Endodermal cell (in vitro differentiated cells): Measurements from ENCODE around the gene THSD7B. TPM values are rescaled to one million over a fixed set of nuclear protein-coding genes. Genes with fewer than 3 reads are reported as not detected.

Experiments used
- DNase-seq: peaks from one replicate; pipeline ENCODE4 v3.0.0-alpha.2; 2017
- H3K27ac ChIP-seq: 2 replicates; pipeline ENCODE4 v1.5.1; 2013; ENCODE audit warnings: mild to moderate bottlenecking, low read depth, low read length, moderate library complexity
- H3K27me3 ChIP-seq: 2 replicates; pipeline ENCODE4 v1.6.1; 2013; ENCODE audit warnings: mild to moderate bottlenecking, low read length, moderate library complexity; ENCODE audit not compliant: insufficient read depth, control insufficient read depth, poor library complexity, severe bottlenecking
- H3K36me3 ChIP-seq: 2 replicates; pipeline ENCODE4 v1.7.0; 2013; ENCODE audit warnings: mild to moderate bottlenecking, low read length, moderate library complexity; ENCODE audit not compliant: control insufficient read depth, insufficient read depth
- H3K4me1 ChIP-seq: one replicate; pipeline ENCODE4 v1.7.0; 2013; ENCODE audit warnings: low read length; ENCODE audit not compliant: control insufficient read depth, insufficient read depth
- H3K4me3 ChIP-seq: 2 replicates; pipeline ENCODE4 v1.5.1; 2013; ENCODE audit warnings: mild to moderate bottlenecking, low read length, moderate library complexity
- H3K9ac ChIP-seq: 2 replicates; pipeline ENCODE4 v1.6.1; 2013; ENCODE audit warnings: mild to moderate bottlenecking, low read length, moderate library complexity; ENCODE audit not compliant: poor library complexity, severe bottlenecking; ENCODE audit errors: extremely low read depth
- H3K9me3 ChIP-seq: 2 replicates; pipeline ENCODE4 v1.6.1; 2013; ENCODE audit warnings: mild to moderate bottlenecking, low read length, moderate library complexity; ENCODE audit not compliant: control insufficient read depth
- H3K27ac Mint-ChIP-seq: 2 replicates; pipeline ENCODE4 v1.8.0; 2020; ENCODE audit warnings: mixed read lengths
- H3K27me3 Mint-ChIP-seq: 2 replicates; pipeline ENCODE4 v1.8.0; 2021; ENCODE audit warnings: mild to moderate bottlenecking, mixed read lengths; ENCODE audit not compliant: insufficient read depth
- H3K36me3 Mint-ChIP-seq: 2 replicates; pipeline ENCODE4 v1.8.0; 2020; ENCODE audit warnings: low read depth, mixed read lengths
- H3K4me1 Mint-ChIP-seq: 2 replicates; pipeline ENCODE4 v1.8.0; 2020; ENCODE audit warnings: mixed read lengths
- H3K4me3 Mint-ChIP-seq: 2 replicates; pipeline ENCODE4 v1.8.0; 2020; ENCODE audit warnings: mild to moderate bottlenecking, moderate library complexity, mixed read lengths
- H3K9me3 Mint-ChIP-seq: 2 replicates; pipeline ENCODE4 v1.8.0; 2020; ENCODE audit warnings: mild to moderate bottlenecking, mixed read lengths
- WGBS, 2 experiments: methylation state at CpG; one replicate each; pipeline versions ENCODE4 v1.1.5 to v1.1.7; 2013; ENCODE audit warnings: missing lambda C conversion rate in 2 of 2, mixed read lengths in 1 of 2; ENCODE audit not compliant: insufficient coverage in 1 of 2, insufficient read length in 1 of 2; 5-methylcytosine and 5-hydroxymethylcytosine counted together
- total RNA-seq, 2 donors: library from RNA; stranded (reverse); fragmentation: NEBNext Ultra II Directional in 1 of 2; extraction: Animal tissue kit (Norgen Biotek cat#: 25700) in 1 of 2; gene quantifications; 2 replicates in 1 of 2; 3 replicates in 1 of 2; pipeline ENCODE4 v1.2.1, GENCODE V29; 2021
- TF ChIP-seq, protein P1 (sequence below): fragments of 200-600 bp; sonication (generic); conservative IDR thresholded peaks from 2 replicates; pipeline ENCODE4 v1.5.0; 2021; ENCODE audit warnings: antibody characterized with exemption, mild to moderate bottlenecking

Gene THSD7B
- total RNA-seq, 2 donors from 2014 or later, result 1.8 to 2.6 TPM

GRCh38 chr2:136783856-136784255, 18.5 kb downstream of the THSD7B start:
- H3K36me3 Mint-ChIP-seq, result no peaks in the 10 kb centered on the region
- TF ChIP-seq, protein P1, sequence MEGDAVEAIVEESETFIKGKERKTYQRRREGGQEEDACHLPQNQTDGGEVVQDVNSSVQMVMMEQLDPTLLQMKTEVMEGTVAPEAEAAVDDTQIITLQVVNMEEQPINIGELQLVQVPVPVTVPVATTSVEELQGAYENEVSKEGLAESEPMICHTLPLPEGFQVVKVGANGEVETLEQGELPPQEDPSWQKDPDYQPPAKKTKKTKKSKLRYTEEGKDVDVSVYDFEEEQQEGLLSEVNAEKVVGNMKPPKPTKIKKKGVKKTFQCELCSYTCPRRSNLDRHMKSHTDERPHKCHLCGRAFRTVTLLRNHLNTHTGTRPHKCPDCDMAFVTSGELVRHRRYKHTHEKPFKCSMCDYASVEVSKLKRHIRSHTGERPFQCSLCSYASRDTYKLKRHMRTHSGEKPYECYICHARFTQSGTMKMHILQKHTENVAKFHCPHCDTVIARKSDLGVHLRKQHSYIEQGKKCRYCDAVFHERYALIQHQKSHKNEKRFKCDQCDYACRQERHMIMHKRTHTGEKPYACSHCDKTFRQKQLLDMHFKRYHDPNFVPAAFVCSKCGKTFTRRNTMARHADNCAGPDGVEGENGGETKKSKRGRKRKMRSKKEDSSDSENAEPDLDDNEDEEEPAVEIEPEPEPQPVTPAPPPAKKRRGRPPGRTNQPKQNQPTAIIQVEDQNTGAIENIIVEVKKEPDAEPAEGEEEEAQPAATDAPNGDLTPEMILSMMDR, result no peak
- no peak for DNase-seq
- H3K9ac ChIP-seq, result no peak overlapping the region
- H3K27ac ChIP-seq, result no peak overlapping the region
- no peaks in the 10 kb centered on the region for H3K4me1 Mint-ChIP-seq
- H3K9me3 ChIP-seq, result no peaks in the 10 kb centered on the region
- H3K27me3 Mint-ChIP-seq, result no peaks in the 10 kb centered on the region
- H3K9me3 Mint-ChIP-seq, result no peaks in the 10 kb centered on the region
- 77 to 95% methylated on average over 3 to 4 of the region's 4 CpGs for WGBS, 2 experiments
- H3K4me3 Mint-ChIP-seq, result no peak overlapping the region
- H3K36me3 ChIP-seq, result no peaks in the 10 kb centered on the region
- H3K27me3 ChIP-seq, result no peaks in the 10 kb centered on the region
- no peak overlapping the region for H3K4me3 ChIP-seq
- no peak overlapping the region for H3K27ac Mint-ChIP-seq
- H3K4me1 ChIP-seq, result no peaks in the 10 kb centered on the region

- Mint-ChIP-seq H3K4me1 (no peaks in the 10 kb centered on the region), H3K9me3 (no peaks in the 10 kb centered on the region), H3K27ac (no peak overlapping the region), H3K4me3 (no peak overlapping the region), H3K27me3 (no peaks in the 10 kb centered on the region), H3K36me3 (no peaks in the 10 kb centered on the region)
- WGBS, 2 experiments, result 96 to 100% methylated on average over 3 of the region's 3 CpGs
- no peak for DNase-seq
- H3K9me3 ChIP-seq, result no peaks in the 10 kb centered on the region
- H3K4me1 ChIP-seq, result no peaks in the 10 kb centered on the region
- no peaks in the 10 kb centered on the region for H3K27me3 ChIP-seq
- TF ChIP-seq, protein P1, result no peak
- H3K36me3 ChIP-seq, result no peaks in the 10 kb centered on the region
- H3K4me3 ChIP-seq, result no peak overlapping the region
- no peak overlapping the region for H3K27ac ChIP-seq
- H3K9ac ChIP-seq, result no peak overlapping the region
These were observed 19.9 kb downstream of the THSD7B start for GRCh38 chr2:136785215-136785614.

DNA sequence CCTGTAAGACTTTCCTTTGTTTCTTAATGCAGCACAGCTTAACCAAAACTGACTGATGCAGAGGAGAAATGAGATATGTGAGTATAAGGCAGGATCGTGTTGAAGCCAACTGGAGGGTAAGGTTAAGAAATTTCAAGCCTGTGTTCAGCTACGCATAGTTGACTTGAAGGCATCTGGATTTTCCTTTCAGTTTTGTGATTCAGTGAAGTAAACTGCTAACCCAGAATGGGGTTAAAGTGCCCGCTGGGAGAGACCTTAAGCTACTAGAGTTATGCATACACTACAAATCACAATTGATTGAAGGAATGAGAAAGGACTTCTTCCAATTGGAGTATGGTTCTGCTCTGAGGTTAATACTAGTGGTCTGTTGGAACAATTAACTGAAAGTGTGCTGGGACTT, 22.6 kb downstream of the THSD7B start:
- 87 to 90% methylated on average over 2 to 3 of the region's 3 CpGs for WGBS, 2 experiments
- H3K36me3 Mint-ChIP-seq, result no peaks in the 10 kb centered on the region
- Histone ChIP-seq H3K36me3 (no peaks in the 10 kb centered on the region), H3K9me3 (no peaks in the 10 kb centered on the region), H3K4me3 (no peak overlapping the region), H3K9ac (no peak overlapping the region), H3K27me3 (no peaks in the 10 kb centered on the region), H3K27ac (no peak overlapping the region), H3K4me1 (no peaks in the 10 kb centered on the region)
- TF ChIP-seq, protein P1, result no peak
- no peak overlapping the region for H3K27ac Mint-ChIP-seq
- H3K27me3 Mint-ChIP-seq, result no peaks in the 10 kb centered on the region
- H3K4me3 Mint-ChIP-seq, result no peak overlapping the region
- DNase-seq, result no peak
- H3K4me1 Mint-ChIP-seq, result no peaks in the 10 kb centered on the region
- no peaks in the 10 kb centered on the region for H3K9me3 Mint-ChIP-seq
